Lower lobe of right lung (tissue), 2 donors: ENCODE data around the gene ISCA2. TPM values are rescaled to one million over a fixed set of nuclear protein-coding genes. Genes with fewer than 3 reads are reported as not detected.

ENCODE experiments used
- ATAC-seq, 2 donors: fragments of 200-7000 bp; cut with Tn5 transposase; one replicate each; pipeline ENCODE4 v1.9.1; 2020 to 2022; ENCODE audit warnings: mild to moderate bottlenecking in 2 of 2, moderate library complexity in 2 of 2
- DNase-seq: peaks from one replicate; pipeline ENCODE4 v3.0.0-alpha.2; 2020
- H3K27ac ChIP-seq: fragments of 200-600 bp; one replicate; pipeline ENCODE4 v1.8.0; 2022
- H3K27me3 ChIP-seq: fragments of 200-600 bp; one replicate; pipeline ENCODE4 v1.8.0; 2022; ENCODE audit warnings: low read depth
- H3K36me3 ChIP-seq: fragments of 200-600 bp; one replicate; pipeline ENCODE4 v1.8.0; 2022; ENCODE audit warnings: mild to moderate bottlenecking
- H3K4me1 ChIP-seq: fragments of 200-600 bp; one replicate; pipeline ENCODE4 v1.8.0; 2022
- H3K4me3 ChIP-seq: fragments of 200-600 bp; one replicate; pipeline ENCODE4 v1.8.0; 2022; ENCODE audit warnings: mild to moderate bottlenecking
- H3K9me3 ChIP-seq: fragments of 200-600 bp; one replicate; pipeline ENCODE4 v1.8.0; 2022
- intact Hi-C: fragments of 100-400 bp; cut with DNase I; formaldehyde crosslinking; loops from one replicate; pipeline ENCODE4 v1.11.0; 2022
- total RNA-seq: library from RNA; stranded (reverse); fragmentation: NEBNext Ultra II Directional; extraction: Animal tissue kit (Norgen Biotek cat#: 25700); gene quantifications from one replicate; pipeline ENCODE4 v1.2.1, GENCODE V29; 2021
- TF ChIP-seq, protein P1 (sequence below): fragments of 200-600 bp; IDR thresholded peaks from one replicate; pipeline ENCODE4 v1.8.0; 2022; ENCODE audit warnings: antibody characterized with exemption, mild to moderate bottlenecking
- donor health status: DM: no; HTN: yes; CAD: no; lungs with severe emphysema.

The ISCA2 gene
- total RNA-seq, 1 donor from 2014 or later: 23.4 TPM

- Histone ChIP-seq H3K9me3 (no peaks in the 10 kb centered on the region), H3K4me1 (peaks cover 17% of the 10 kb centered on the region), H3K4me3 (no peak overlapping the region), H3K36me3 (peaks cover 8% of the 10 kb centered on the region), H3K27ac (no peak overlapping the region), H3K27me3 (no peaks in the 10 kb centered on the region)
- TF ChIP-seq, protein P1, sequence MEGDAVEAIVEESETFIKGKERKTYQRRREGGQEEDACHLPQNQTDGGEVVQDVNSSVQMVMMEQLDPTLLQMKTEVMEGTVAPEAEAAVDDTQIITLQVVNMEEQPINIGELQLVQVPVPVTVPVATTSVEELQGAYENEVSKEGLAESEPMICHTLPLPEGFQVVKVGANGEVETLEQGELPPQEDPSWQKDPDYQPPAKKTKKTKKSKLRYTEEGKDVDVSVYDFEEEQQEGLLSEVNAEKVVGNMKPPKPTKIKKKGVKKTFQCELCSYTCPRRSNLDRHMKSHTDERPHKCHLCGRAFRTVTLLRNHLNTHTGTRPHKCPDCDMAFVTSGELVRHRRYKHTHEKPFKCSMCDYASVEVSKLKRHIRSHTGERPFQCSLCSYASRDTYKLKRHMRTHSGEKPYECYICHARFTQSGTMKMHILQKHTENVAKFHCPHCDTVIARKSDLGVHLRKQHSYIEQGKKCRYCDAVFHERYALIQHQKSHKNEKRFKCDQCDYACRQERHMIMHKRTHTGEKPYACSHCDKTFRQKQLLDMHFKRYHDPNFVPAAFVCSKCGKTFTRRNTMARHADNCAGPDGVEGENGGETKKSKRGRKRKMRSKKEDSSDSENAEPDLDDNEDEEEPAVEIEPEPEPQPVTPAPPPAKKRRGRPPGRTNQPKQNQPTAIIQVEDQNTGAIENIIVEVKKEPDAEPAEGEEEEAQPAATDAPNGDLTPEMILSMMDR: no peak
- ATAC-seq (no peak), DNase-seq (peak; percentile 15)
- intact Hi-C loops: no loop called here
Observed at GRCh38 chr14:74511966-74512830, 18.6 kb downstream of the ISCA2 start.

DNA sequence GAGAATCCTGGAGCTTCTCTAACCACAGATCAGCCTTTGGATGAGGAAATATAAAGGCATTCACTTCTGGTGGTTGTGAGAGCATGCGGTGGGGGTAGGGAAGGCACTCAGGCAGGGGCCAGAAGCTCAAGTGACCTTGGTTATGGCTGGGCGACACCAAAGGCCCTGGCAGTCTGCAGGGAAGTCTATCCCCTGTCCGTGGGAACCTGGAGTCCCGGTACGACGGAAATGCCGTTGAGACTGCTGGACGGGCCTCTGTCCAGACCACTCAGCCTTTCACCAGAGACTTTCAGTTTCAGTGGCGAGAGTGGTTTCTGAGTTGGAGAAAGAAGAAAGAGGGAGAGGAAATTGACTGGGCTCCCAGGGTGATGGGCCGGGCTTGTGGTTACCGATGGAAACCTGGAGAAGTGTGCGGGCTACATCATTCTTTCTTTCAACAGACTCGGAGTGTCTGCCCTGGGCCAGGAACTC is 20.9 kb downstream of the ISCA2 start:
- Histone ChIP-seq H3K4me3 (peak overlapping the region; percentile 31), H3K27me3 (no peaks in the 10 kb centered on the region)
- DNase-seq: peak; percentile 83

DNA sequence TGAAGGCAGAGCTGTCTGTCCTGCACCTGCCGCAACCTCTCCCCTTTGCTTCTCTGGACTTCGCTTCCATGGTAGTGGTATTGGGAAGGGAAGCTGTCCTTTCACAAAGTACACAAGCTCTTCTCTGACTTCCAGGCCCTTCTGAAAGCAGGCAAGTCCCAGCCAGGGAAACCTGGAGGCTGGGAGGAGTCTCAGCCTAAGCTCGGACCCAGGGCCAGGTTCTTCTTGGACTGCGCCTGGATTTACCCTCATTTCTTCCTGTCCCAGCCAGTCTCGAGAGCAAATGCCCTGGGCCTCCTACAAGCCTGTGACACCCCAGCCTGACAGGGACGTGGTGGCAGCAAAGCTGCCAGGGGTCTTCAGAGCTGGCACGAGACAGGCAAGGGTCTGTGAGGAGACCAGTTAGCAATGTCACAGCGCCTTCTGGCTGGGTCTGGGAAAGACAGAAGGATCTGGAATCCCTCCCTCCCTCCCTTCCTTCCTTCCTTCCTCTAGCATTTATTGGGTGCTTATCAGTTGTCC is 22.4 kb downstream of the ISCA2 start:
- H3K27ac ChIP-seq: no peak overlapping the region
- H3K36me3 ChIP-seq: peaks cover 8% of the 10 kb centered on the region
- peak; percentile 24 for DNase-seq
- H3K4me1 ChIP-seq: peaks cover 17% of the 10 kb centered on the region
- ATAC-seq: no peak
- TF ChIP-seq, protein P1: no peak
- H3K9me3 ChIP-seq: no peaks in the 10 kb centered on the region
- H3K4me3 ChIP-seq: no peak overlapping the region
- H3K27me3 ChIP-seq: no peaks in the 10 kb centered on the region
- intact Hi-C loops: no loop called here

More for the DNA sequence above, 20.9 kb downstream of the ISCA2 start:
- Histone ChIP-seq H3K27ac (peak overlapping the region; percentile 74), H3K9me3 (no peaks in the 10 kb centered on the region), H3K36me3 (peaks cover 8% of the 10 kb centered on the region), H3K4me1 (peaks cover 17% of the 10 kb centered on the region)
- TF ChIP-seq, protein P1: no peak
- ATAC-seq: peak; percentile 29 to 81
- intact Hi-C loops: no loop called here

DNA sequence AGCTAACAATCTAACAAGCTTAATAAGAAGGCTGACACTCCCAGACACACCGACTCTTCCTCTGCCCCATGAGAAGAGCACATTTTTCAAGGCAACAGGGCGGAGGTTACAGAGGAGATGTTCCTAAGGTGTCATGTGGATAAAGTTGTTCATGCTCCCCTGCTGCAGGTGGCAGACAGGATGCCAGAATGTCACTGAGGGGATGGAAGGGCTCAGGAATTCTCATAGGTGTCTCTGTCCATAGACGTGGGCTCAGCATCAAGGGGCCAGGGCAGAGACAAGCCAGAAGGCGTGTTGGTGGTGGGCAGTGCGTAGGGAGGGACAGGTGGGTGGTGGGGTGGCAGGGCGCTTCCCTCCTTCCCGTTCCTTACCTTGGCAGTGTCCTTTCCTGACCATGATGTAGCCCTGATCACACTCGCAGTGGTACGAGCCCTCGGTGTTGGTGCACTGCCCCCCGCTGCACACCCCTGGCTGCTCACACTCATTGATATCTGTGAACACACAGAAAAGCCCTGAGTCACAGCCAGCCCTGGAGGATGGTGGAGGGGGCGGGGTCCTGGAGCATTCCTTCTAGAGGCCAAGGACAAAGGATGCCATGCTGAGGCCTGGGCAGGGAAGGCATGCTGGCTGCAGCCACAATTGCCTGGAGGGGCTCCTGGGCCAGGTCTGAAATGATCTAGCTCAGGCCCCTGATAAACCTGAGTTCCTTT is 23.0 kb downstream of the ISCA2 start:
- peaks cover 9% of the 10 kb centered on the region for H3K36me3 ChIP-seq
- peaks cover 17% of the 10 kb centered on the region for H3K4me1 ChIP-seq
- DNase-seq (peak; percentile 39), ATAC-seq (no peak)
- no peaks in the 10 kb centered on the region for H3K9me3 ChIP-seq
- H3K27me3 ChIP-seq: no peaks in the 10 kb centered on the region
- H3K4me3 ChIP-seq: no peak overlapping the region
- no peak overlapping the region for H3K27ac ChIP-seq
- intact Hi-C loops: no loop called here
- TF ChIP-seq, protein P1: no peak

DNA sequence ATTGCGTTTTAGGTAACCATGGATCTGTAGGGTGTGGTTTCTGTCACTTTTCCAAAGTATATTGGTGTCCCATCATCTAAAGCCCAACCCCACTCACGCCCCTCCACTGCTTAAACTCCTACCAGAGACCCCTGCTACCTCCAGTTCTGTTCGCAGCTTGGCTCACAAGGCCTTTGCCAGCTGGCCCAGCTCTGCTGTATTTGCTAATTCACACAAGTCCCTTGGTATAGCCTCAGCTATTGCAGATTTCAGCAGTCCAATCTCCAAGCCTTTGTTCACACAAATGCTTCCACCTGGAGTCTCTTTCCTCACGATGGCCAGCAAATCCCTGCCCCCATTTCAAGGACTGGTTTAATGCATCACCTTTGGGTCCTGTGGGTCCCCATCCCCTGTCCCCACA is 24.2 kb downstream of the ISCA2 start:
- H3K4me3 ChIP-seq: no peak overlapping the region
- DNase-seq (peak; percentile 29), ATAC-seq (no peak)
- intact Hi-C loops: no loop called here
- no peak overlapping the region for H3K27ac ChIP-seq
- TF ChIP-seq, protein P1: no peak
- no peaks in the 10 kb centered on the region for H3K27me3 ChIP-seq
- no peaks in the 10 kb centered on the region for H3K9me3 ChIP-seq
- peaks cover 17% of the 10 kb centered on the region for H3K4me1 ChIP-seq
- peaks cover 18% of the 10 kb centered on the region for H3K36me3 ChIP-seq
